Measurements from ENCODE around the gene SPOCD1.

The SPOCD1 gene

DNA sequence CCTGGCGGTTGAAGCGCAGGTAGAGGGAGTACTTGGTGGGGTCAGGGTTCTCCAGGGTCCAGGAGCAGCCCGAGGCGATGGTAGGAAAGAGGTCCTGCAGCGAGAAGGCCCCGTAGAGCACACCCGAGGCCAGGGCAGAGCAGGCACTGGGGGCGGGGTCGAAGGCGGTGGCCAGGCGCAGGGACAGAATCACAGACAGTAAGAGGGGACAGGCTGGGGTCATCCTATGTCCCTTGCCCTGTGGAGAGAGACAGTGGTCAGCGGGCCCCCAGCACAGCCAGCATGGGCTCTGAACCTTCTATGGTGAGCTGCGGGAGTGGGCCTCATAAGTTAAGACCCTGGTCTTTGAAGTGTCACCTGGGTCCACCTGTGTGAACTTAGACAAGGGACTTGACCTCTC lies 59.2 kb downstream of the SPOCD1 start:
- Histone ChIP-seq H3K27ac (ENCODE audit: low read length) (no peak overlapping the region), H3K36me3 (ENCODE audit: insufficient read depth, low read depth, low read length) (no peaks in the 10 kb centered on the region), H3K9ac (ENCODE audit: low read depth, low read length) (no peak overlapping the region), H3K9me3 (ENCODE audit: insufficient read depth, low read depth, low read length) (no peaks in the 10 kb centered on the region), H3K27me3 (ENCODE audit: insufficient read depth, low read length) (peaks cover 4% of the 10 kb centered on the region), H3K4me3 (ENCODE audit: low read length) (no peak overlapping the region), H3K4me1 (ENCODE audit: insufficient read depth, low read length) (peaks cover 28% of the 10 kb centered on the region)

GRCh38 chr1:31755850-31756492 lies 59.9 kb downstream of the SPOCD1 start:
- H3K36me3 ChIP-seq (ENCODE audit: insufficient read depth, low read depth, low read length) = no peaks in the 10 kb centered on the region
- H3K9ac ChIP-seq (ENCODE audit: low read depth, low read length) = no peak overlapping the region
- peaks cover 23% of the 10 kb centered on the region for H3K4me1 ChIP-seq (ENCODE audit: insufficient read depth, low read length)
- H3K27me3 ChIP-seq (ENCODE audit: insufficient read depth, low read length) = no peaks in the 10 kb centered on the region
- H3K27ac ChIP-seq (ENCODE audit: low read length) = no peak overlapping the region
- H3K9me3 ChIP-seq (ENCODE audit: insufficient read depth, low read depth, low read length) = no peaks in the 10 kb centered on the region
- no peak overlapping the region for H3K4me3 ChIP-seq (ENCODE audit: low read length)

- H3K9ac ChIP-seq (ENCODE audit: low read depth, low read length) = no peak overlapping the region
- no peak overlapping the region for H3K27ac ChIP-seq (ENCODE audit: low read length)
- no peaks in the 10 kb centered on the region for H3K36me3 ChIP-seq (ENCODE audit: insufficient read depth, low read depth, low read length)
Measured at GRCh38 chr1:31755197-31755611, 60.6 kb downstream of the SPOCD1 start.

GRCh38 chr1:31754397-31754796 lies 61.4 kb downstream of the SPOCD1 start:
- no peaks in the 10 kb centered on the region for H3K27me3 ChIP-seq (ENCODE audit: insufficient read depth, low read length)
- no peak overlapping the region for H3K27ac ChIP-seq (ENCODE audit: low read length)
- no peaks in the 10 kb centered on the region for H3K9me3 ChIP-seq (ENCODE audit: insufficient read depth, low read depth, low read length)
- no peak overlapping the region for H3K4me3 ChIP-seq (ENCODE audit: low read length)
- peaks cover 14% of the 10 kb centered on the region for H3K4me1 ChIP-seq (ENCODE audit: insufficient read depth, low read length)
- no peak overlapping the region for H3K9ac ChIP-seq (ENCODE audit: low read depth, low read length)
- H3K36me3 ChIP-seq (ENCODE audit: insufficient read depth, low read depth, low read length) = no peaks in the 10 kb centered on the region

More at GRCh38 chr1:31755197-31755611, 60.6 kb downstream of the SPOCD1 start:
- Histone ChIP-seq H3K4me1 (ENCODE audit: insufficient read depth, low read length) (peaks cover 22% of the 10 kb centered on the region), H3K4me3 (ENCODE audit: low read length) (no peak overlapping the region), H3K9me3 (ENCODE audit: insufficient read depth, low read depth, low read length) (no peaks in the 10 kb centered on the region), H3K27me3 (ENCODE audit: insufficient read depth, low read length) (no peaks in the 10 kb centered on the region)

DNA sequence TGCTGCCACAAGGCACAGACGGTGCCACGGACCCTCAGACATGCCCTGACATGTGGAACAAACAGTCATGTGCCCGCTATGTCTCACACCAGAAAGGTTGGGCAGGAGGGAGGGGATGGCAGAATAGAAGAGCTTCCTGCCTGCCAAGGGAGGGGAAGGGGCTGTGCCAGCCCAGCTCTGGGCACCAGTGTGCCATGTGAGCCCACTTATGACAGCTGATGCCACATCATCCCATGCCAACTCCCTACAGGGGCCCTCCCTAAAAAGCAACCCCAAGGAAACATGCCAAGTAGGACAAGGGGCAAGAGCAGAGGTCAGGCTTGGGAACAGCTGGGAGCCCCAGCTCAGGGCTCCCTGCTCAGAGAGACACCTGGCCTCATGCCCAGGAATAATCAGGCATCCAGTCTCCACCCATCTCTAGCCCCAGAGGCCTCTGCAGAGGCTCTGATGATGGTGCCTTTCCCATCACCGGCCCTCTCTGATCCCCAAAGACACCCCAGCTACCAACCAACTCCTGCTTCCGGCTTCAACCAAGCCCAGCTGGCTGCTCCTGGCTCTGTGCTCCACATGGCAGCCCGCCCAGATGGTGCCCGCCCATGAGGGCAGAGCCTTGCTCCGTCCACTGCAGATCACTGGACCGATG lies 62.0 kb downstream of the SPOCD1 start:
- no peaks in the 10 kb centered on the region for H3K36me3 ChIP-seq (ENCODE audit: insufficient read depth, low read depth, low read length)
- H3K4me1 ChIP-seq (ENCODE audit: insufficient read depth, low read length) = peaks cover 9% of the 10 kb centered on the region
- H3K27me3 ChIP-seq (ENCODE audit: insufficient read depth, low read length) = no peaks in the 10 kb centered on the region
- no peaks in the 10 kb centered on the region for H3K9me3 ChIP-seq (ENCODE audit: insufficient read depth, low read depth, low read length)
- no peak overlapping the region for H3K4me3 ChIP-seq (ENCODE audit: low read length)
- H3K27ac ChIP-seq (ENCODE audit: low read length) = no peak overlapping the region
- no peak overlapping the region for H3K9ac ChIP-seq (ENCODE audit: low read depth, low read length)

DNA sequence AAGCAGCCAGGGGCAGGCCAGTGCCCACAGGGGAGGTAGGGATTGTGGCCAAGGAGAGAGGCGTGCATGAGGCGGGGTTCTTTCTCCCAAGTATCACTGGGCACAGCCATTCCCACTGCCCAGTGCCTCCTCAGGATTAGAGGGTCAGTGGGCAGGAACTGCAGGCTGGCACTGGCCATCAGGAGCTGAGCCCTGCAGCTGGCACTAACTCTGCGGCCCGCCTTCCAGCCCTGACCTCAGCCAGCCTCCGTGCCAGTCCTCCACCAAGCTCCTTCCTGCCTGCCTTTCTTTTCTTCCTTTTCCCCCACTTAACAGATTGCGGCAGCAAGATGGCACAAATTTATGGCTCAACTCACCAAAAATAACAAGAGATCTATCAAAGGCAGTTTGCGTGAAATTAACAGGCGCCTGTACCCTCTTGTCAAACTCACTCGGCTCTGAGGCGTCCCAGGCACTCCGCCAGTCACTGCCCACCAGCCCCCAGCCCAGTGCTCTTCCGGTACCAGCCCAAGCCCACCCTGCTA lies 62.8 kb downstream of the SPOCD1 start:
- H3K27me3 ChIP-seq (ENCODE audit: insufficient read depth, low read length) = no peaks in the 10 kb centered on the region
- H3K9me3 ChIP-seq (ENCODE audit: insufficient read depth, low read depth, low read length) = no peaks in the 10 kb centered on the region
- no peak overlapping the region for H3K27ac ChIP-seq (ENCODE audit: low read length)
- no peaks in the 10 kb centered on the region for H3K36me3 ChIP-seq (ENCODE audit: insufficient read depth, low read depth, low read length)
- H3K9ac ChIP-seq (ENCODE audit: low read depth, low read length) = no peak overlapping the region
- H3K4me3 ChIP-seq (ENCODE audit: low read length) = no peak overlapping the region
- peaks cover 9% of the 10 kb centered on the region for H3K4me1 ChIP-seq (ENCODE audit: insufficient read depth, low read length)

DNA sequence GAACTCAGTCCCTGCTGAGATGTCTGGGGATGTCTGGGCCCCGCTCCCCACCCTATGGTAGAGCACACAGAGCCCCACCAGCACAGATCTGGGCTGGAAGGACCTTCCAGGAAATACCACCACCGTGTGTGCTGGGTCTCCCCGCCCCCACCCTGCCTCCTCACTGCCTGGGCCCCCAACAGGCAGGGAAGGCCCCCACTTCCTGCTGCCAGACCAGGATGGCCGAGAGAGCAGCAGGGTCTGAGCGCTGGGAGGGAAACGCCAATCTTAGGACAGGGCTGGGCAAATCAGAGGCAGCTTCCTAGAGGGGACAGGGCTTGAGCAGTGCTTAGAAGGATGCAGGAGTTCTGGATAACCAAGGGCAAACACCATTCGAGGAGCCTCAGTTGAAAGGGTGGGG lies 63.6 kb downstream of the SPOCD1 start:
- Histone ChIP-seq H3K9me3 (ENCODE audit: insufficient read depth, low read depth, low read length) (no peaks in the 10 kb centered on the region), H3K9ac (ENCODE audit: low read depth, low read length) (peak overlapping the region; percentile 8; the same call in 1 of the 2 replicates), H3K4me1 (ENCODE audit: insufficient read depth, low read length) (peaks cover 9% of the 10 kb centered on the region), H3K36me3 (ENCODE audit: insufficient read depth, low read depth, low read length) (no peaks in the 10 kb centered on the region), H3K27me3 (ENCODE audit: insufficient read depth, low read length) (no peaks in the 10 kb centered on the region), H3K4me3 (ENCODE audit: low read length) (no peak overlapping the region), H3K27ac (ENCODE audit: low read length) (peak overlapping the region; percentile 29)

GRCh38 chr1:31751822-31752241 lies 64.0 kb downstream of the SPOCD1 start:
- Histone ChIP-seq H3K9ac (ENCODE audit: low read depth, low read length) (peak overlapping the region; percentile 8; the same call in 1 of the 2 replicates), H3K9me3 (ENCODE audit: insufficient read depth, low read depth, low read length) (no peaks in the 10 kb centered on the region), H3K4me1 (ENCODE audit: insufficient read depth, low read length) (peaks cover 9% of the 10 kb centered on the region), H3K27ac (ENCODE audit: low read length) (peak overlapping the region; percentile 29), H3K36me3 (ENCODE audit: insufficient read depth, low read depth, low read length) (no peaks in the 10 kb centered on the region), H3K27me3 (ENCODE audit: insufficient read depth, low read length) (no peaks in the 10 kb centered on the region), H3K4me3 (ENCODE audit: low read length) (no peak overlapping the region)

GRCh38 chr1:31750858-31751510 lies 64.8 kb downstream of the SPOCD1 start:
- Histone ChIP-seq H3K27ac (ENCODE audit: low read length) (no peak overlapping the region), H3K9me3 (ENCODE audit: insufficient read depth, low read depth, low read length) (no peaks in the 10 kb centered on the region), H3K4me1 (ENCODE audit: insufficient read depth, low read length) (peaks cover 11% of the 10 kb centered on the region)

GRCh38 chr1:31749785-31750735 lies 65.8 kb downstream of the SPOCD1 start:
- Histone ChIP-seq H3K4me3 (ENCODE audit: low read length) (no peak overlapping the region), H3K27ac (ENCODE audit: low read length) (no peak overlapping the region), H3K9me3 (ENCODE audit: insufficient read depth, low read depth, low read length) (no peaks in the 10 kb centered on the region), H3K27me3 (ENCODE audit: insufficient read depth, low read length) (no peaks in the 10 kb centered on the region), H3K36me3 (ENCODE audit: insufficient read depth, low read depth, low read length) (no peaks in the 10 kb centered on the region), H3K9ac (ENCODE audit: low read depth, low read length) (no peak overlapping the region), H3K4me1 (ENCODE audit: insufficient read depth, low read length) (peaks cover 14% of the 10 kb centered on the region)

More at GRCh38 chr1:31750858-31751510, 64.8 kb downstream of the SPOCD1 start:
- Histone ChIP-seq H3K4me3 (ENCODE audit: low read length) (no peak overlapping the region), H3K9ac (ENCODE audit: low read depth, low read length) (no peak overlapping the region), H3K36me3 (ENCODE audit: insufficient read depth, low read depth, low read length) (no peaks in the 10 kb centered on the region), H3K27me3 (ENCODE audit: insufficient read depth, low read length) (no peaks in the 10 kb centered on the region)

DNA sequence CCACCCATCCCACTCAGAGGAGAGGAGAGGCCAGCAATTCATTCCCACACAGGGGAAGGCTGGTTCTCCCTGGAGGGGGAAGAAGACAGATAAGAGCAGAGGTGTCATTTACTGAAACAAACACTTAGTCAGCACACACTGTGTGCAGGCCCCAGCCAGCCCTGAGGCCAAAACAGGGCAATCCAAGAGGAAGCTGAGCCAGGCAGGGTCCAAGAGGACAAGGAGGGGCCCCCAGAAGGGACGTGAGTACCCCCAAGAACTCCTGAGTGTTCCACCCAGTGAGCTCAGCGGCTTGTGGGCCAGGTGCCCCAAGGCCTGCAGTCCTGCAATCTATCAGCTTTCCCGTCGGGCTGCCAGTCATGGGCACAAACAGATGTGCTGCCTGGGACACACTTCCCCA lies 67.5 kb downstream of the SPOCD1 start:
- no peak overlapping the region for H3K27ac ChIP-seq (ENCODE audit: low read length)
- H3K36me3 ChIP-seq (ENCODE audit: insufficient read depth, low read depth, low read length) = no peaks in the 10 kb centered on the region
- H3K4me1 ChIP-seq (ENCODE audit: insufficient read depth, low read length) = peaks cover 14% of the 10 kb centered on the region
- H3K27me3 ChIP-seq (ENCODE audit: insufficient read depth, low read length) = no peaks in the 10 kb centered on the region
- H3K9ac ChIP-seq (ENCODE audit: low read depth, low read length) = no peak overlapping the region
- no peaks in the 10 kb centered on the region for H3K9me3 ChIP-seq (ENCODE audit: insufficient read depth, low read depth, low read length)
- H3K4me3 ChIP-seq (ENCODE audit: low read length) = no peak overlapping the region
